ENCODE results near the gene MYO16. TPM values are rescaled to one million over a fixed set of nuclear protein-coding genes. Genes with fewer than 3 reads are reported as not detected.

MYO16 gene
- total RNA-seq, 3 donors from 2014 or later: 0.15 to 0.48 (median 0.33) TPM

- Histone ChIP-seq H3K27ac (no peak overlapping the region), H3K27me3 (no peaks in the 10 kb centered on the region), H3K4me3 (no peak overlapping the region), H3K36me3 (no peaks in the 10 kb centered on the region), H3K9me3 (no peaks in the 10 kb centered on the region), H3K4me1 (no peaks in the 10 kb centered on the region)
- no peak for TF ChIP-seq POLR2A (IDR thresholded peaks at IDR 0.05)
- TF ChIP-seq POLR2AphosphoS5 (IDR thresholded peaks at IDR 0.05): no peak
- TF ChIP-seq CTCF (IDR thresholded peaks at IDR 0.05): no peak
- DNase-seq (ENCODE audit: low spot score in 2 of 2): no peak
- intact Hi-C loops (cut with DNase I; ENCODE audit: low total_unique reads): no loop called here
Measured at GRCh38 chr13:108816375-108816774, 187.0 kb downstream of the MYO16 start.

DNA sequence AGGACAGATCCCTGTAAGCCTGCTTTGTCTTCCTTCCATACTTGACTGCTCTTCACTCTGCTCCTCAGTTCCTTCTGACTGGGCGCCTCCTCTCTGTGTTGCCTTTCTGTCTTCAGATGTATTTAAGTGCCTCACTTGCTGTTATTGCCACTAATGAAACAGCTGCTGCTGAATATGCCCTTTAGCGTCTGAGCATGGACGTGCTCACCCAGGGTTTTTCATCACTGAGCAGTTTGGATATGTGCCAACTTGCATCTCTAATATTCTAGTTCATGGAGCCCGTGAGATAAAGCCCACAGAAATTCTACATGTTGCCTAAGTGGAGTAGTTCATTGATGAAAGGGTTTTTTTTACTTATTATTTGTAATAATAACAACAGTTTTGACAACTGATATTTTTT is 198.2 kb downstream of the MYO16 start:
- no peak for DNase-seq (ENCODE audit: low spot score in 2 of 2)
- H3K9me3 ChIP-seq: peaks cover 0 to 7% of the 10 kb centered on the region in 2 donors
- H3K27me3 ChIP-seq: no peaks in the 10 kb centered on the region
- no peak for TF ChIP-seq POLR2AphosphoS5 (IDR thresholded peaks at IDR 0.05)
- no peak for TF ChIP-seq CTCF (IDR thresholded peaks at IDR 0.05)
- no peak for TF ChIP-seq POLR2A (IDR thresholded peaks at IDR 0.05)
- intact Hi-C loops (cut with DNase I; ENCODE audit: low total_unique reads): no loop called here
- H3K4me1 ChIP-seq: no peaks in the 10 kb centered on the region
- H3K4me3 ChIP-seq: no peak overlapping the region
- no peaks in the 10 kb centered on the region for H3K36me3 ChIP-seq
- H3K27ac ChIP-seq: no peak overlapping the region

DNA sequence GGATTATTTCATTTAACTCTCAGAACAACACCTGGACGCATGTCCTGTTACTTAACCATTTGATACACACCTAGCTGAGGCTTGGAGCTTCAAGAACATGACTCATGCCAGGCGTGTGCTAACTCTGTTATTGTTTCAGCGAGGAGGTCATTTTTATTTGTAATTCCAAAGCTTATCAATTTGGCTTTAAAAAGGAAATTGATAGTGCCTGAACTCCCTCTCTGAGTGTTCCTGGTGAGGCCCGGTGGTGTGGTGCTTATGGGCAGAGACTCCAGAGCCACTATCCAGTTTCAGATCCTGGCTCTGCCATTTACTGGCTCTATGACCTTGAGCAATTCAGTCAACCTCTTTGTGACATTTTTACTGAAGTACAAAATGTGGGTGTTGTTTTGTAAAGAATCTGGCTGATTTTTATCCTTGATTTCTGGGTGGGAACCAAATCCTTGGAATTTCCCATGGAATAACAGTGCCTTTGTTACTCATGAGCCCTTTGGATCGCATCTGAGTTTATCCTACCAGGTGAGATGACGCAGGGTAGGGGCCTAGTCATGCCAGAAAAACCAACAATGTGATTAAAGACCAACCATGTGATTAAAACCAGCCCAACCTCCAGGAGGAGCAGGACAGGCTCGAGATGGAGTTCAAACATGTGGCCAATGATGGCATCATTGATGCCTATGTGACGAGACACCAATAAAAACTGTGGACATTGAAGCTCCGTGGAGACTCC is 198.8 kb downstream of the MYO16 start:
- intact Hi-C loops (cut with DNase I; ENCODE audit: low total_unique reads): no loop called here

GRCh38 chr13:108830916-108831315 is 201.5 kb downstream of the MYO16 start:
- no peaks in the 10 kb centered on the region for H3K4me1 ChIP-seq
- no peaks in the 10 kb centered on the region for H3K27me3 ChIP-seq
- intact Hi-C loops (cut with DNase I; ENCODE audit: low total_unique reads): no loop called here
- no peak for TF ChIP-seq POLR2AphosphoS5 (IDR thresholded peaks at IDR 0.05)
- H3K27ac ChIP-seq: no peak overlapping the region
- peaks cover 0 to 7% of the 10 kb centered on the region in 2 donors for H3K9me3 ChIP-seq
- H3K4me3 ChIP-seq: no peak overlapping the region
- no peak for DNase-seq (ENCODE audit: low spot score in 2 of 2)
- H3K36me3 ChIP-seq: no peaks in the 10 kb centered on the region

More for the DNA sequence above, 198.8 kb downstream of the MYO16 start:
- no peak overlapping the region for H3K27ac ChIP-seq
- TF ChIP-seq POLR2AphosphoS5 (IDR thresholded peaks at IDR 0.05) (no peak), POLR2A (IDR thresholded peaks at IDR 0.05) (no peak), CTCF (IDR thresholded peaks at IDR 0.05) (no peak)
- H3K4me3 ChIP-seq: no peak overlapping the region
- no peak for DNase-seq (ENCODE audit: low spot score in 2 of 2)
- H3K4me1 ChIP-seq: no peaks in the 10 kb centered on the region
- H3K27me3 ChIP-seq: no peaks in the 10 kb centered on the region
- H3K36me3 ChIP-seq: no peaks in the 10 kb centered on the region
- peaks cover 0 to 7% of the 10 kb centered on the region in 2 donors for H3K9me3 ChIP-seq

DNA sequence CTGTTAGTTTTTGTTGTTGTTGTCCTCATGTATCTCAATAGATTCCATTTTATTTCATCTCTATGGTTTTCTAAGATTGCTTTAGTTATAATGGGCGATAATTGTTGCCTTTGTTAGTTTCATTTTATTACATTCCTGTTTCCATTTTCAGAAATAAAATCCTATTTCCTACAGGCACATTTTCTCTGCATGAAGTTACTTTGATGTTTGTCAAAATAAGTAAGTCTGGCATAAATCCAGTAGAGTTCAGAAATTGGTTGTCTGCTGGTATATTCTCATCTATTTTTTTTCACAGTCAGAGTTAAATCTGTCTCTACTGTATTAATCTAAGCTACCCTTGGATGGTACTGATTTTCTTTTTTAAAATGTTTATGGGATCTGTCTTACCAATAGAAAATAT is 204.1 kb downstream of the MYO16 start:
- no peak overlapping the region for H3K27ac ChIP-seq
- H3K4me3 ChIP-seq: no peak overlapping the region
- DNase-seq (ENCODE audit: low spot score in 2 of 2): no peak
- TF ChIP-seq POLR2A (IDR thresholded peaks at IDR 0.05) (no peak), CTCF (IDR thresholded peaks at IDR 0.05) (no peak), POLR2AphosphoS5 (IDR thresholded peaks at IDR 0.05) (no peak)
- H3K27me3 ChIP-seq: no peaks in the 10 kb centered on the region
- intact Hi-C loops (cut with DNase I; ENCODE audit: low total_unique reads): no loop called here
- peaks cover 0 to 3% of the 10 kb centered on the region in 2 donors for H3K9me3 ChIP-seq
- no peaks in the 10 kb centered on the region for H3K4me1 ChIP-seq
- H3K36me3 ChIP-seq: no peaks in the 10 kb centered on the region

Measured in breast epithelium (tissue), 4 donors.